Nephron progenitor cell (in vitro differentiated cells): ENCODE results near the gene EDA2R.
A peak's percentile ranks its signal among the peaks of the same experiment; 100 is the strongest.

Experiments used
- DNase-seq: peaks from one replicate; pipeline ENCODE4 v3.0.0; 2021
- H3K27ac Mint-ChIP-seq: 2 replicates; pipeline ENCODE4 v1.8.0; 2021; ENCODE audit warnings: mild to moderate bottlenecking, moderate library complexity, mixed read lengths
- H3K27me3 Mint-ChIP-seq: 2 replicates; pipeline ENCODE4 v1.8.0; 2021; ENCODE audit warnings: mild to moderate bottlenecking, low read depth, mixed read lengths; ENCODE audit not compliant: poor library complexity
- H3K36me3 Mint-ChIP-seq: 2 replicates; pipeline ENCODE4 v1.8.0; 2021; ENCODE audit warnings: low read depth, mixed read lengths
- H3K4me1 Mint-ChIP-seq: 2 replicates; pipeline ENCODE4 v1.8.0; 2021; ENCODE audit warnings: mixed read lengths
- H3K4me3 Mint-ChIP-seq: 2 replicates; pipeline ENCODE4 v1.8.0; 2021; ENCODE audit warnings: mild to moderate bottlenecking, moderate library complexity, mixed read lengths
- H3K9me3 Mint-ChIP-seq: 2 replicates; pipeline ENCODE4 v1.8.0; 2021; ENCODE audit warnings: mild to moderate bottlenecking, moderate library complexity, mixed read lengths
- CTCF ChIP-seq: fragments of 200-600 bp; sonication (generic); IDR thresholded peaks from 2 replicates; pipeline ENCODE4 v1.5.0; 2021; ENCODE audit warnings: antibody characterized with exemption

The EDA2R gene

DNA sequence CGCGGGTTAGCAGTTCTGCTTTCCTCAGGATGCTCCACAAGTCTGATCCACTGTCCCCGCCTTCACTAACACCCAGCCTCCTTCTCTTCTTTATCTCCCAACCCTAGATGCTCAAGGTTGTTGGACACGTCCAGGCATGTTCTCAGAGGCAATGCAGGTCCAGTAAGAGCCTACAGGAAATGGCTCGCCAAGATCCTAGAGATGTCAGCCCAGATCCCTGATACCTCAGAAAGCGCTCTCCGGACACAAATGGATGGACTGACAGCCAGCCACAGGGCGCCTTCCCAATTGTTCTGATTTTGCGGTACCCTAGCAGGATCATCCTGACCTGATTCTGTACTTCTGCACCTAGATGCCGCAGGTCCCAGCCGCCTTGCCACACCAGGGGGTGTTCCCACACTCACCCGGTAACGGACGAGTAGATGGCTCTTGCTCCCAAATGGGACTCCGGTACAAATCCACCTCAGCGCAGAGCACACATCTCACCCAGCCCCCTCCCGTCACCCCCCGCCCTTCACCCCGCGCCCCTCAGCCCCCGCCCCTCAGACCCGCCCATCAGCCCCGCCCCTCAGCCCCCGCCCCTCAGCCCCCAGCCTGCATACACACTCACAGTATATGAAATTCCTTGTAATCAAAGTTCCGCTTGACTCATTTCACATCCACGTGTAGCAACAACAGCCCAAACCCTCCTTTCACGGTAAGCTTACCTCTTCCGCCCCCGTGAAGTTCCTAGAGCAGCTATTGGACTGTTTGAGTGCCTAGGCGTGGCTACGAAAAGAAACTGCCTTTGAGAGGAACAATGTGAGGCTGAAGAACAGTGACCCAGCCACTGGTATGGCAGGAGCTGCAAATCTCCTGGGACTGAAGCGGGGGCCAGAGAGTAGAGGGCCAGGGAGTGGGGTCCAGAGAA is at the start of gene EDA2R:
TSS of gene EDA2R (minus strand) at position 488 of the 910 bp plus-strand sequence. CDS start 23,058 bp downstream, outside the sequence.
- Mint-ChIP-seq H3K9me3 (peaks cover 36% of the 10 kb centered on the region), H3K4me3 (peak within 1 kb of the TSS; percentile 90), H3K27me3 (peaks cover 6% of the 10 kb centered on the region), H3K4me1 (peaks cover 25% of the 10 kb centered on the region), H3K36me3 (peaks cover 7% of the 10 kb centered on the region), H3K27ac (peak within 1 kb of the TSS; percentile 80)
- no peak for TF ChIP-seq CTCF
- DNase-seq, result peak; percentile 41

- H3K4me1 Mint-ChIP-seq, result no peaks in the 10 kb centered on the region
Measured at GRCh38 chrX:66684196-66684595, 45.3 kb upstream of the EDA2R start.

GRCh38 chrX:66680451-66680850 is 41.6 kb upstream of the EDA2R start:
- Mint-ChIP-seq H3K27ac (no peak overlapping the region), H3K36me3 (no peaks in the 10 kb centered on the region), H3K4me1 (no peaks in the 10 kb centered on the region), H3K9me3 (peaks cover 54% of the 10 kb centered on the region), H3K4me3 (no peak overlapping the region), H3K27me3 (peaks cover 4% of the 10 kb centered on the region)
- TF ChIP-seq CTCF, result no peak
- no peak for DNase-seq

More at GRCh38 chrX:66684196-66684595, 45.3 kb upstream of the EDA2R start:
- Mint-ChIP-seq H3K36me3 (no peaks in the 10 kb centered on the region), H3K4me3 (no peak overlapping the region), H3K27ac (no peak overlapping the region), H3K9me3 (peaks cover 52% of the 10 kb centered on the region), H3K27me3 (no peaks in the 10 kb centered on the region)
- no peak for TF ChIP-seq CTCF
- DNase-seq, result no peak

DNA sequence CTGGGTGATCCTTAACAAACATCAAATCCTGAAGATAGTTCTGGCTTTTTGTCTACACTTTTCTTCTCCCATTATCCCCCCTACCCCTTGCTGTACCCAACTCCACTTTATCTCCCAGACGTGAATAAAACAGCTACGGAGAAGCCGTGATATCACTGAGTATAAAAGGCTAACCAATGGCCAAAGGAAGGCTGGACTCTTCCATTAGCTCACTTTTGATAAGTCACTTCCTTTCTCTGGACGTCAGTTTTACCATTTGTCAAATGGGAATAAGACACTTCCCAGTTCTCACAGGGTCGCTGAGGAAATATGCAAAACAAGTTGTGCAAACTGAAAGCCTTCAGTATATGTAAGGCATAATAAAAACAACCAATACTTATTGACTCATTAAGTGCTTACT is 38.6 kb upstream of the EDA2R start:
- no peak overlapping the region for H3K27ac Mint-ChIP-seq
- peaks cover 4% of the 10 kb centered on the region for H3K27me3 Mint-ChIP-seq
- no peaks in the 10 kb centered on the region for H3K36me3 Mint-ChIP-seq
- no peak overlapping the region for H3K4me3 Mint-ChIP-seq
- peaks cover 52% of the 10 kb centered on the region for H3K9me3 Mint-ChIP-seq
- no peaks in the 10 kb centered on the region for H3K4me1 Mint-ChIP-seq
- no peak for DNase-seq
- TF ChIP-seq CTCF, result no peak

GRCh38 chrX:66676990-66677389 is 38.1 kb upstream of the EDA2R start:
- Mint-ChIP-seq H3K4me3 (no peak overlapping the region), H3K9me3 (peaks cover 52% of the 10 kb centered on the region), H3K36me3 (no peaks in the 10 kb centered on the region), H3K27ac (no peak overlapping the region), H3K4me1 (no peaks in the 10 kb centered on the region), H3K27me3 (peaks cover 4% of the 10 kb centered on the region)
- no peak for DNase-seq
- no peak for TF ChIP-seq CTCF

DNA sequence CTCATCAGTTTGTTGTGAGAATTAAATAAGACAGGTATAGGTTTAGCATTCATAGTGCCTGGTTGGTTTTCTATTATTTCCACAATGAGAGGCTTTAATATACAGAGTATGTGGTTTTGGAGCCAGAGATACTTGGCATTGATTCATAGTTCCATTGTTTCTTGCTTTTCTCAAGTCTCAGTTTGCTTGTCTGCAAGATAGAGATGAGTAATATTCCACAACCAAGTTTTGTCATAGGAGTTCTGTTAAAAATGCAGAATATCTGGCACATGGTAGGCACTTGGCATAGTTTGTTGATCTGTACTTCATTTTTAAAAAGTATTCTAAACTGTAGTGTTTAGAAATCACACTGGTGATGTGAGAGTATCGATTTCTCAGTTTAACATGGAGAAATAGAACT is 37.5 kb upstream of the EDA2R start:
- DNase-seq, result no peak
- Mint-ChIP-seq H3K27ac (no peak overlapping the region), H3K9me3 (peaks cover 52% of the 10 kb centered on the region), H3K36me3 (no peaks in the 10 kb centered on the region), H3K4me1 (no peaks in the 10 kb centered on the region), H3K4me3 (no peak overlapping the region), H3K27me3 (peaks cover 4% of the 10 kb centered on the region)
- TF ChIP-seq CTCF, result no peak
